IMR-90 (cell line): ENCODE results near the gene CAMK2D. TPM values are rescaled to one million over a fixed set of nuclear protein-coding genes. Genes with fewer than 3 reads are reported as not detected.

Source experiments
- ATAC-seq: fragments of 200-7000 bp; cut with Tn5 transposase; 2 replicates; pipeline ENCODE4 v1.9.1; 2020; ENCODE audit warnings: low read depth, mild to moderate bottlenecking, moderate library complexity
- BruUV-seq: library from RNA; stranded (reverse); fragments of 400-500 nt; replicated peaks from 2 replicates; lab custom pipeline; 2021; lab: Mats Ljungman, UMichigan
- CTCF ChIA-PET: fragments of 300-600 bp; formaldehyde crosslinking; extraction: SDS; loops from one replicate; lab custom pipeline; 2021; ENCODE audit warnings: antibody characterized with exemption; lab: Yijun Ruan, JAX
- POLR2A ChIA-PET: fragments of 300-600 bp; sonication (Branson Sonifier 250); formaldehyde crosslinking; loops from one replicate; lab custom pipeline; 2022; ENCODE audit warnings: antibody characterized with exemption; ENCODE audit not compliant: unreplicated experiment; lab: Charles Lee
- DNase-seq: peaks from one replicate; pipeline ENCODE4 v3.0.0; 2013
- H2AFZ ChIP-seq: replicated peaks from 2 replicates; pipeline ENCODE3; 2013; ENCODE audit warnings: low read length, mild to moderate bottlenecking; ENCODE audit not compliant: poor library complexity
- H2AK5ac ChIP-seq: 2 replicates; pipeline ENCODE4 v1.6.1; 2013; ENCODE audit warnings: low read depth, low read length, inconsistent platforms
- H2AK9ac ChIP-seq: replicated peaks from 2 replicates; pipeline ENCODE3; 2013; ENCODE audit warnings: mild to moderate bottlenecking, low read depth, low read length, moderate library complexity; ENCODE audit not compliant: poor library complexity
- H2BK120ac ChIP-seq: 2 replicates; pipeline ENCODE4 v1.6.1; 2013; ENCODE audit warnings: low read depth, low read length, inconsistent platforms
- H2BK15ac ChIP-seq: 3 replicates; pipeline ENCODE4 v1.6.1; 2013; ENCODE audit warnings: low read depth, low read length, inconsistent platforms
- H2BK20ac ChIP-seq: 2 replicates; pipeline ENCODE4 v1.6.1; 2013; ENCODE audit warnings: low read depth, mild to moderate bottlenecking, inconsistent platforms, low read length, moderate library complexity
- H2BK5ac ChIP-seq: 2 replicates; pipeline ENCODE4 v1.6.1; 2013; ENCODE audit warnings: mild to moderate bottlenecking, low read depth, low read length, inconsistent platforms; ENCODE audit not compliant: poor library complexity, severe bottlenecking
- H3K14ac ChIP-seq: replicated peaks from 2 replicates; pipeline ENCODE4 v1.6.1; 2013; ENCODE audit warnings: low read depth, low read length, inconsistent platforms
- H3K18ac ChIP-seq: 2 replicates; pipeline ENCODE4 v1.6.1; 2013; ENCODE audit warnings: low read depth, low read length, control low read depth
- H3K23ac ChIP-seq: 2 replicates; pipeline ENCODE4 v1.6.1; 2013; ENCODE audit warnings: low read depth, low read length, inconsistent platforms
- H3K27ac ChIP-seq: 2 replicates; pipeline ENCODE4 v1.5.1; 2013; ENCODE audit warnings: mild to moderate bottlenecking, control low read depth, low read length; ENCODE audit not compliant: insufficient read depth
- H3K27me3 ChIP-seq: 2 replicates; pipeline ENCODE4 v1.6.1; 2013; ENCODE audit warnings: low read length; ENCODE audit not compliant: control insufficient read depth, insufficient read depth
- H3K36me3 ChIP-seq: 2 replicates; pipeline ENCODE4 v1.6.1; 2013; ENCODE audit warnings: low read length, mixed read lengths; ENCODE audit not compliant: control insufficient read depth, insufficient read depth
- H3K4ac ChIP-seq: 2 replicates; pipeline ENCODE4 v1.6.1; 2013; ENCODE audit warnings: low read depth, low read length, inconsistent platforms
- H3K4me1 ChIP-seq: 2 replicates; pipeline ENCODE4 v1.6.1; 2013; ENCODE audit warnings: low read length, mixed read lengths; ENCODE audit not compliant: control insufficient read depth, insufficient read depth
- H3K4me2 ChIP-seq: 2 replicates; pipeline ENCODE4 v1.6.1; 2013; ENCODE audit warnings: low read depth, mild to moderate bottlenecking, control low read depth, low read length, moderate library complexity
- H3K4me3 ChIP-seq: 2 replicates; pipeline ENCODE4 v1.5.1; 2013; ENCODE audit warnings: low read depth, mild to moderate bottlenecking, control low read depth, low read length, moderate library complexity; ENCODE audit not compliant: insufficient read depth
- H3K56ac ChIP-seq: 2 replicates; pipeline ENCODE4 v1.6.1; 2013; ENCODE audit warnings: low read length, inconsistent platforms; ENCODE audit not compliant: insufficient read depth; ENCODE audit errors: extremely low read depth
- H3K79me1 ChIP-seq, 2 experiments: 2 replicates each; pipeline ENCODE4 v1.6.1; 2013; ENCODE audit warnings: low read length in 2 of 2, inconsistent platforms in 1 of 2, low read depth in 1 of 2
- H3K9ac ChIP-seq: 2 replicates; pipeline ENCODE4 v1.6.1; 2013; ENCODE audit warnings: low read depth, low read length, control low read depth
- H3K9me1 ChIP-seq: 2 replicates; pipeline ENCODE4 v1.6.1; 2013; ENCODE audit warnings: low read length, inconsistent platforms; ENCODE audit not compliant: insufficient read depth
- H3K9me3 ChIP-seq: 2 replicates; pipeline ENCODE4 v1.6.1; 2013; ENCODE audit warnings: low read length; ENCODE audit not compliant: control insufficient read depth, insufficient read depth
- H4K20me1 ChIP-seq: 2 replicates; pipeline ENCODE4 v1.6.1; 2013; ENCODE audit warnings: low read length, inconsistent platforms; ENCODE audit not compliant: insufficient read depth
- H4K5ac ChIP-seq: 2 replicates; pipeline ENCODE4 v1.6.1; 2013; ENCODE audit warnings: mild to moderate bottlenecking, low read depth, low read length, control low read depth
- H4K8ac ChIP-seq, 2 experiments: 2 replicates each; pipeline ENCODE4 v1.6.1; 2013; ENCODE audit warnings: low read depth in 2 of 2, low read length in 2 of 2, control low read depth in 1 of 2, inconsistent platforms in 1 of 2
- H4K91ac ChIP-seq: 2 replicates; pipeline ENCODE4 v1.6.1; 2013; ENCODE audit warnings: low read depth, low read length, inconsistent platforms; ENCODE audit not compliant: insufficient read depth
- BHLHE40 ChIP-seq: fragments of 150-350 bp; IDR thresholded peaks from 2 replicates; pipeline ENCODE4 v1.6.1; 2016; ENCODE audit warnings: mild to moderate bottlenecking, low read depth, low read length
- CEBPB ChIP-seq: IDR thresholded peaks from 2 replicates; pipeline ENCODE4 v1.6.1; 2012; ENCODE audit warnings: low read depth, low read length, improper control_type of control experiment
- ELK1 ChIP-seq: fragments of 150-350 bp; IDR thresholded peaks from 2 replicates; pipeline ENCODE4 v1.6.1; 2016; ENCODE audit warnings: low read depth, mild to moderate bottlenecking, low read length, moderate library complexity, borderline replicate concordance
- MAZ ChIP-seq: IDR thresholded peaks from 2 replicates; pipeline ENCODE4 v1.6.1; 2012; ENCODE audit warnings: low read depth, mild to moderate bottlenecking, low read length, improper control_type of control experiment, moderate library complexity, borderline replicate concordance
- MXI1 ChIP-seq: IDR thresholded peaks from 2 replicates; pipeline ENCODE4 v1.6.1; 2012; ENCODE audit warnings: low read depth, mild to moderate bottlenecking, low read length, moderate library complexity, borderline replicate concordance
- NFE2L2 ChIP-seq: fragments of 150-350 bp; IDR thresholded peaks from 2 replicates; pipeline ENCODE4 v1.6.1; 2016; ENCODE audit warnings: low read depth, mild to moderate bottlenecking, low read length
- RAD21 ChIP-seq: IDR thresholded peaks from 2 replicates; pipeline ENCODE4 v1.6.1; 2012; ENCODE audit warnings: low read length, improper control_type of control experiment
- RCOR1 ChIP-seq: IDR thresholded peaks from 2 replicates; pipeline ENCODE4 v1.6.1; 2012; ENCODE audit warnings: mild to moderate bottlenecking, low read length, improper control_type of control experiment; ENCODE audit not compliant: insufficient replicate concordance
- SMC3 ChIP-seq: fragments of 150-350 bp; IDR thresholded peaks from 2 replicates; pipeline ENCODE4 v1.6.1; 2016; ENCODE audit warnings: low read depth, mild to moderate bottlenecking, antibody characterized with exemption, low read length, moderate library complexity
- WGBS, 2 experiments: methylation state at CpG; one replicate each; pipeline versions ENCODE4 v1.1.5 to v1.1.7; 2013; ENCODE audit warnings: missing lambda C conversion rate in 2 of 2; ENCODE audit not compliant: insufficient read length in 1 of 2; ENCODE audit errors: extremely low coverage in 2 of 2; 5-methylcytosine and 5-hydroxymethylcytosine counted together
- dilution Hi-C: fragments of 300-500 bp; cut with HindIII; formaldehyde crosslinking; loops from one replicate; pipeline ENCODE4 v1.14.3; 2018; ENCODE audit warnings: low sequenced_read_pairs; ENCODE audit not compliant: unreplicated experiment
- in situ Hi-C: fragments of 300-500 bp; cut with MboI; formaldehyde crosslinking; loops from 3 replicates; pipeline ENCODE4 v1.14.3; 2019; ENCODE audit warnings: low sequenced_read_pairs, inconsistent platforms, mixed read lengths
- intact Hi-C: fragments of 100-400 bp; cut with micrococcal nuclease; formaldehyde crosslinking; loops from 2 replicates; pipeline ENCODE4 v1.10.0; 2022
- polyA plus RNA-seq, 3 experiments: library from polyadenylated mRNA; depleted of rRNA; stranded (reverse); fragments of >200 nt; gene quantifications; 2 replicates each; pipeline ENCODE4 v1.2.3, GENCODE V29; 2012; ENCODE audit warnings: low replicate concordance in 1 of 3
- total RNA-seq: library from RNA; depleted of rRNA; stranded (reverse); fragments of >200 nt; gene quantifications from 2 replicates; pipeline ENCODE4 v1.2.3, GENCODE V29; 2012

The CAMK2D gene
- total and polyA plus RNA-seq, 2 of the 4 experiments (the other 2 are of a cell fraction): 44.6 to 156 TPM

- H2BK5ac ChIP-seq: no peak overlapping the region
- H4K5ac ChIP-seq: no peak overlapping the region
- H2BK120ac ChIP-seq: no peak overlapping the region
- no peak overlapping the region for H3K4me2 ChIP-seq
- H3K27ac ChIP-seq: no peak overlapping the region
- H2BK15ac ChIP-seq: no peak overlapping the region
- H3K56ac ChIP-seq: no peak overlapping the region
- H3K14ac ChIP-seq: no peak overlapping the region
- dilution Hi-C loops: no loop called here
- no peak overlapping the region for H3K9ac ChIP-seq
- BruUV-seq: no TSS peak
- H3K4me3 ChIP-seq: no peak overlapping the region
- WGBS, 2 experiments: no CpG with 5 or more reads among the region's 1 CpG
- no peak overlapping the region for H3K4ac ChIP-seq
- H3K27me3 ChIP-seq: no peaks in the 10 kb centered on the region
- no peaks in the 10 kb centered on the region for H3K9me3 ChIP-seq
- no peak overlapping the region for H2AK9ac ChIP-seq
- no peak overlapping the region for H2AK5ac ChIP-seq
- DNase-seq: no peak
- H3K79me1 ChIP-seq: peaks cover 32 to 58% of the 10 kb centered on the region in 2 experiments
- ATAC-seq: no peak
- peaks cover 7% of the 10 kb centered on the region for H3K9me1 ChIP-seq
- H3K23ac ChIP-seq: no peak overlapping the region
- intact Hi-C loops: no loop called here
- H3K18ac ChIP-seq: no peak overlapping the region
- no peak overlapping the region for H4K91ac ChIP-seq
- peaks cover 11% of the 10 kb centered on the region for H3K4me1 ChIP-seq
- CTCF ChIA-PET: no interaction called here
- no peak overlapping the region for H4K8ac ChIP-seq
- POLR2A ChIA-PET: no interaction called here
- in situ Hi-C loops: no loop called here
- H4K20me1 ChIP-seq: peaks cover 30% of the 10 kb centered on the region; the same call in 1 of the 2 replicates
- H3K36me3 ChIP-seq: no peaks in the 10 kb centered on the region
- TF ChIP-seq NFE2L2 (no peak), BHLHE40 (no peak), MXI1 (no peak), RAD21 (no peak), MAZ (no peak), RCOR1 (no peak), ELK1 (no peak), SMC3 (no peak), CEBPB (no peak)
- H2AFZ ChIP-seq: no peak overlapping the region
- no peak overlapping the region for H2BK20ac ChIP-seq
Observed at GRCh38 chr4:113644398-113644797, 117.1 kb downstream of the CAMK2D start.
